ENCODE data around the gene SLC22A12.

DNA sequence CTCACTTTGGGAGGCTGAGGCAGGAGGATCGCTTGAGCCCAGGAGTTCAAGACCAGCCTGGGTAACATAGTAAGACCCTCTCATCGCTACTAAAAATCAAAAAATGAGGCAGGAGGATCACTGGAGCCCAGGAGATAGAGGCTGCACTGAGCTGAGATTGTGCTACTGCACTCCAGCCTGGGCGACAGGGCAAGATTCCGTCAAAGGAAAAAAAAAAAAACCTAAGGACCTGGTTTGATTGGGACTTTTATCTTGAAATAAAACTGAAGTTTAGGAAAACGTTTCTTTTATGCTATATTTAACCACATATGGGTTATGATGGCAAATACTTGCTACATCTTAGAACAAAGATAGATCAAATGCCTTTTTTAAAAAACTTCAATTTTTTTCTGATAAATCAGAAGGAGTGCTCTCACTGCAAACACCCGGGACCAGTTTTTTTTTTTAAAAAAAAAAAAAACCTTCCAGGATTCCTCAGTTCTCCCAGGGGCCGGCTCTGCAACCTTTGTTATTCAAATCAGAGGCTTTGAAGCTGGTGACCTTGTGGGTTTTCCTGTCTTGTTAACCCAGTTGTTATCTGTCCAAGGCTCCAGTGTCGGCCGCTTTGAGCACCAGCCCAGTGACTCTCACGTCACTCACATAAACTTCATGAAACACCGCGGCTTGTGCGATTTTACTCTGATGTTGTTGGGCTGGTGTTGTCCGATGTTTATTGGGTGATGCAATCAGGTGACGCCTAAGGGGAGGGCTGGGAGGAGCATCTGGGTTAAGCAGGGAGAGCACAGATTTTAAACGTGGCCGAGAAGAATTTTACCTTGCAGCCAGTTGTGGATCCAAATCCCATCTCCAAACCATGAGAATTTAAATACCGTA lies 24.7 kb upstream of the SLC22A12 start:
- no peak for TF ChIP-seq EZH2 (IDR thresholded peaks at IDR 0.05; ENCODE audit: borderline replicate concordance, low read length)
- TF ChIP-seq, protein P1, sequence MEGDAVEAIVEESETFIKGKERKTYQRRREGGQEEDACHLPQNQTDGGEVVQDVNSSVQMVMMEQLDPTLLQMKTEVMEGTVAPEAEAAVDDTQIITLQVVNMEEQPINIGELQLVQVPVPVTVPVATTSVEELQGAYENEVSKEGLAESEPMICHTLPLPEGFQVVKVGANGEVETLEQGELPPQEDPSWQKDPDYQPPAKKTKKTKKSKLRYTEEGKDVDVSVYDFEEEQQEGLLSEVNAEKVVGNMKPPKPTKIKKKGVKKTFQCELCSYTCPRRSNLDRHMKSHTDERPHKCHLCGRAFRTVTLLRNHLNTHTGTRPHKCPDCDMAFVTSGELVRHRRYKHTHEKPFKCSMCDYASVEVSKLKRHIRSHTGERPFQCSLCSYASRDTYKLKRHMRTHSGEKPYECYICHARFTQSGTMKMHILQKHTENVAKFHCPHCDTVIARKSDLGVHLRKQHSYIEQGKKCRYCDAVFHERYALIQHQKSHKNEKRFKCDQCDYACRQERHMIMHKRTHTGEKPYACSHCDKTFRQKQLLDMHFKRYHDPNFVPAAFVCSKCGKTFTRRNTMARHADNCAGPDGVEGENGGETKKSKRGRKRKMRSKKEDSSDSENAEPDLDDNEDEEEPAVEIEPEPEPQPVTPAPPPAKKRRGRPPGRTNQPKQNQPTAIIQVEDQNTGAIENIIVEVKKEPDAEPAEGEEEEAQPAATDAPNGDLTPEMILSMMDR (conservative IDR thresholded peaks at IDR 0.05 in 1 of 2, IDR thresholded peaks at IDR 0.05 in 1 of 2; ENCODE audit: extremely low read depth in 1 of 2, insufficient read depth in 1 of 2, low read depth in 1 of 2, low read length in 2 of 2) = no peak

All from mammary epithelial cell (primary cell).